Mucosa of stomach (tissue), 1 donor: Measurements from ENCODE around the gene ADAMTS18.
"Not testable (repeated sequence)": the region's sequence is repeated elsewhere in the genome, so short reads cannot be mapped to it uniquely, and the experiment has no call there.

Source experiments
- H3K27me3 ChIP-seq: one replicate; pipeline ENCODE4 v1.7.0; 2013; ENCODE audit warnings: mild to moderate bottlenecking, low read length; ENCODE audit not compliant: control insufficient read depth, insufficient read depth
- H3K36me3 ChIP-seq: one replicate; pipeline ENCODE4 v1.7.0; 2013; ENCODE audit warnings: low read length; ENCODE audit not compliant: control insufficient read depth, insufficient read depth
- H3K4me1 ChIP-seq: one replicate; pipeline ENCODE4 v1.7.0; 2013; ENCODE audit warnings: mild to moderate bottlenecking, low read length; ENCODE audit not compliant: control insufficient read depth, insufficient read depth
- H3K4me3 ChIP-seq: one replicate; pipeline ENCODE4 v1.7.0; 2013; ENCODE audit warnings: low read length
- H3K9ac ChIP-seq: one replicate; pipeline ENCODE4 v1.7.0; 2013; ENCODE audit warnings: mild to moderate bottlenecking, low read length, moderate library complexity
- H3K9me3 ChIP-seq: one replicate; pipeline ENCODE4 v1.7.0; 2013; ENCODE audit warnings: mild to moderate bottlenecking, low read length, moderate library complexity; ENCODE audit not compliant: control insufficient read depth
- donor health status: Pancreatic carcinoma.

The ADAMTS18 gene

GRCh38 chr16:77434530-77435271, at the start of gene ADAMTS18:
Gene ADAMTS18, minus strand, starts transcription at chr16:77435034. Its CDS starts 339 bp downstream, at chr16:77434695.
- peaks cover 21% of the 10 kb centered on the region for H3K27me3 ChIP-seq
- no peaks in the 10 kb centered on the region for H3K36me3 ChIP-seq

DNA sequence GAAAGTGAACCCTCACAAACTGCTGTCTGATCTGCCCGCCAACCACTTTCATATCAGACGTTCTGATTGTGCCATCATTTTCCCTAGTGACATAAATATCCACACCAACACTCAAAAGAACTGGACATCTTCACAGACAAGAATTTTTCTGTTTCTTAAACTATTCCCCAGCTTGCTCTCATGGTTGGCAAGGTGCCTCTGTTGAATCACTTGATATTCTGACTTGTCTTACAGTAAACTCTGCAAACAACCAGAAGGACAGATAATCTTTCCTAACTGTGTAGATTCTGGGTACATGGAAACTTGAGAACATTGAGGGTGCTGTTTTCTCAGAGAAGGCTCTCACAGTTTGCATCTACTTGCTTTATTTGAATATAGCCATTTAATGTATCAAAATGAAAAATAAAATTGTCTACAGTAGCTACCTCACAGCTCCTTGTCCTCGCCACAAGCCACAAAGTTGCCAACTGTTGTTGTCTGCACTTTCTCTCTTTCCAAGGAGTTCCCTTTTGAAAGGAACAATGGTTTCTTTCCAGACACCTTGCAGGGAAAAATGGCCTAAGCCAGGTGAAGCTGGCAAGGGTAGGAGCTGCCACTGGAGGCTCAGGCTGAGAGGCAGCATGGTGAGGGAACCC, 46.0 kb upstream of the ADAMTS18 start:
- H3K36me3 ChIP-seq: no peaks in the 10 kb centered on the region
- no peaks in the 10 kb centered on the region for H3K27me3 ChIP-seq
- H3K9me3 ChIP-seq: no peaks in the 10 kb centered on the region
- H3K9ac ChIP-seq: no peak overlapping the region
- no peak overlapping the region for H3K4me3 ChIP-seq
- H3K4me1 ChIP-seq: no peaks in the 10 kb centered on the region

More at GRCh38 chr16:77434530-77435271, at the start of gene ADAMTS18:
- H3K4me3 ChIP-seq: no peak within 1 kb of the TSS
- H3K4me1 ChIP-seq: no peaks in the 10 kb centered on the region
- no peaks in the 10 kb centered on the region for H3K9me3 ChIP-seq
- no peak within 1 kb of the TSS for H3K9ac ChIP-seq

GRCh38 chr16:77472262-77472661, 37.4 kb upstream of the ADAMTS18 start:
- Histone ChIP-seq H3K4me1 (no peaks in the 10 kb centered on the region), H3K9me3 (no peaks in the 10 kb centered on the region)

DNA sequence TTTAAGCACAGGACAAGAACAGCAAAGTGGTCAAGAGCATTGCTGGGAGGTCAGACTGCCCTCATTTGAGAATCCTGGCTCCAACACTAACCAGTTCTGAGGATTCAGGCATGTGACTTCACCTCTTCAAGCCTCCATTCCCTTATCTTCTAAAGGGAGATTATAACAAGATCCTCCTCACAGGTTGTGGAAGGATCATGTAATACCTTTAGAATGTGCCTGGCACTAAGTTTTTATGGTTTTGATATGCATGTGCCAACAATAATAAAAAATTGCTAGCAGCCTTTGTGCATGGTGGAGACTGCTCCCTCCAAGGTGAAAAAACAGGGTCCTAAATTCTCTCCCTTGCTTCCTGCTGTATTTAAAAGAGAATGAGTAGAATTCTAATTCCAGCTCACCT, 36.0 kb upstream of the ADAMTS18 start:
- H3K9ac ChIP-seq: no peak overlapping the region
- H3K9me3 ChIP-seq: no peaks in the 10 kb centered on the region
- H3K36me3 ChIP-seq: no peaks in the 10 kb centered on the region
- H3K27me3 ChIP-seq: no peaks in the 10 kb centered on the region
- no peak overlapping the region for H3K4me3 ChIP-seq
- no peaks in the 10 kb centered on the region for H3K4me1 ChIP-seq

More at GRCh38 chr16:77472262-77472661, 37.4 kb upstream of the ADAMTS18 start:
- H3K4me3 ChIP-seq: no peak overlapping the region
- no peaks in the 10 kb centered on the region for H3K36me3 ChIP-seq
- H3K9ac ChIP-seq: no peak overlapping the region
- H3K27me3 ChIP-seq: no peaks in the 10 kb centered on the region

DNA sequence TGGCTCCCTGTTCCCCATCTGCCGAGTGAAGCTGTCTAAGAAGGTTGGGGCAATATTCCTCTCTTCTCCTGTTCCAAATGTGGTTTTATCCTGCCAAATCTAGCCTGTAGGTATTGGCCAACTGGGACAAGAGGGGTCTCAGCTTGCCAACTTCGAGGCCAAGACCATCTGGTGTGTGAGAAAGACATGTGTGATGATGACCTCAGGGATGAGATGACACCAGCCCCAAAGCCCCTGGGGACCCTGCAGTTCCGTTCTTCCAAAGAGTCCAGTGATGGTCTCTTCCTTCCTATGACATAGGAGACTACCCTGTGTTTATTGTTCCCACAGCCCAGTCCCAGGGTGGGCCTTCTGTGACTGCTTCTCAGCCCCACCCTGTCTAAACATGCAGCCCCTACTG, 34.8 kb upstream of the ADAMTS18 start:
- no peaks in the 10 kb centered on the region for H3K27me3 ChIP-seq
- no peak overlapping the region for H3K9ac ChIP-seq
- no peak overlapping the region for H3K4me3 ChIP-seq
- no peaks in the 10 kb centered on the region for H3K36me3 ChIP-seq
- H3K4me1 ChIP-seq: no peaks in the 10 kb centered on the region
- H3K9me3 ChIP-seq: no peaks in the 10 kb centered on the region

- Histone ChIP-seq H3K36me3 (no peaks in the 10 kb centered on the region), H3K9me3 (no peaks in the 10 kb centered on the region), H3K4me1 (no peaks in the 10 kb centered on the region), H3K4me3 (no peak overlapping the region), H3K27me3 (no peaks in the 10 kb centered on the region), H3K9ac (no peak overlapping the region)
Observed at GRCh38 chr16:77468831-77469230, 34.0 kb upstream of the ADAMTS18 start.

GRCh38 chr16:77467821-77468335, 33.0 kb upstream of the ADAMTS18 start:
- H3K9me3 ChIP-seq: no peaks in the 10 kb centered on the region
- H3K36me3 ChIP-seq: no peaks in the 10 kb centered on the region
- H3K4me3 ChIP-seq: no peak overlapping the region
- H3K27me3 ChIP-seq: no peaks in the 10 kb centered on the region
- H3K4me1 ChIP-seq: no peaks in the 10 kb centered on the region
- H3K9ac ChIP-seq: no peak overlapping the region

DNA sequence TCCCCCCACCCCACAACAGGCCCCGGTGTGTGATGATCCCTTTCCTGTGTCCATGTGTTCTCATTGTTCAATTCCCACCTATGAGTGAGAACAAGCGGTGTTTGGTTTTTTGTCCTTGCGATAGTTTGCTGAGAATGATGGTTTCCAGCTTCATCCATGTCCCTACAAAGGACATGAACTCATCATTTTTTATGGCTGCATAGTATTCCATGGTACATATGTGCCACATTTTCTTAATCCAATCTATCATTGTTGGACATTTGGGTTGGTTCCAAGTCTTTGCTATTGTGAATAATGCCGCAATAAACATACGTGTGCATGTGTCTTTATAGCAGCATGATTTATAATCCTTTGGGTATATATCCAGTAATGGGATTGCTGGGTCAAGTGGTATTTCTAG, 28.8 kb upstream of the ADAMTS18 start:
- H3K4me3 ChIP-seq, H3K27me3 ChIP-seq, H3K36me3 ChIP-seq, H3K9ac ChIP-seq, H3K4me1 ChIP-seq, H3K9me3 ChIP-seq: not testable (repeated sequence)

DNA sequence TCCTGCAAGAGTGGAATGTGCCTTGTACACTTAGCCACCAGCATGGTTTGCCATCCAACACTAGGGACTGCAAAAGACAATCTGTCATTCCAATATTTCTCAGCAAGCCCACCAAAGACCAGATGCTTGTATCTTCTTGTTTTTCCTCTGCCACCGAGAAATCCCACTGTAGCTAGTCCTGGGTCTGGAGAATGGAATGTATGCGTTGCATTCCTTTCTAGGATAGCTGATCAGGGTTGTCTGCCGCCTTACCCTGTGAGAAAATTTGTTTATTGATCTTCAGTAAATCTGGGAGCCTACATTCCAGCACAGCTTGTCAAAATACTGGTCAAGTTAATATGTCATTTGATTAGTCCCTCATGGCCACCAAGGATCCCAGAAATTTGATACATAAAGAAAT, 28.1 kb upstream of the ADAMTS18 start:
- Histone ChIP-seq H3K4me3 (no peak overlapping the region), H3K9me3 (no peaks in the 10 kb centered on the region), H3K4me1 (no peaks in the 10 kb centered on the region), H3K9ac (no peak overlapping the region), H3K27me3 (no peaks in the 10 kb centered on the region), H3K36me3 (no peaks in the 10 kb centered on the region)

GRCh38 chr16:77459534-77460254, 24.9 kb upstream of the ADAMTS18 start:
- H3K4me1 ChIP-seq: no peaks in the 10 kb centered on the region
- H3K9me3 ChIP-seq: no peaks in the 10 kb centered on the region
- H3K36me3 ChIP-seq: no peaks in the 10 kb centered on the region
- no peak overlapping the region for H3K9ac ChIP-seq
- no peak overlapping the region for H3K4me3 ChIP-seq
- H3K27me3 ChIP-seq: no peaks in the 10 kb centered on the region

DNA sequence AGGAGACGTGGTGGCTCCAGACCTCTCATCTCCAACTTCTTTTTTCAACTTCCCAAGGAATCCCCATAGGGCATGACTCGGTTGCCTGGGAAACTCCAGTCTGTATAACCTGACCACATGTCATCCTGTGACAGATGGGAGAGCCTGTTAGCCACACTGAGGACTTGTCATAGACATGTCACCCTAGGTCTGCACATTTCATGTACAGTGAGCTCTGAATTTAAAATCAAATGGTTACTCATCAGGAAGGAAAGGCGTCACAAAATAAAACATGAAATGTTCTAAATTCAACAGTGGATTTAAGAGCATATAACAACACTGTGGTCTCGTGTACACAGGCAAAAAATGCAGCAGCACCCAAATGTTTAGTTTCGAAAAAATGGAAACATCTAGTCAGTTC, 22.2 kb upstream of the ADAMTS18 start:
- Histone ChIP-seq H3K4me1 (no peaks in the 10 kb centered on the region), H3K9me3 (no peaks in the 10 kb centered on the region), H3K27me3 (no peaks in the 10 kb centered on the region), H3K4me3 (no peak overlapping the region), H3K36me3 (no peaks in the 10 kb centered on the region), H3K9ac (no peak overlapping the region)

DNA sequence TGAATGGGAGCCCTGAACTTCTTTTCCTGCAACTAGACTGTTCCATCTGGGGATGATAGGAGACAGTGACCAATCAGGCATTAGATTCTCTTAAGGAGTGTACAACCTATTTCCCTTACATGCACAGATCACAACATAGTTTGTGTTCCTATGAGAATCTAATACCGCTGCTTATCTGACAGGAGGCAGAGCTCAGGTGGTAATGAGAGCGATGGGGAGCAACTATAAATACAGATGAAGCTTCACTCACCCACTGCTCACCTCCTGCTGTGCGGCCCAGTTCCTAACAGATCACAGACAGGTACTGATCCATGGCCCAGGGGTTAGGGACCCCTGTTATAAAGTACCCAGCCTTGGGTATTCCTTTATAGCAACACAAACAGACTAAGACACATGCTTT, 17.4 kb upstream of the ADAMTS18 start:
- H3K36me3 ChIP-seq: no peaks in the 10 kb centered on the region
- no peak overlapping the region for H3K4me3 ChIP-seq
- no peaks in the 10 kb centered on the region for H3K4me1 ChIP-seq

More for the DNA sequence above, 17.4 kb upstream of the ADAMTS18 start:
- H3K9ac ChIP-seq: no peak overlapping the region
- H3K27me3 ChIP-seq: no peaks in the 10 kb centered on the region
- H3K9me3 ChIP-seq: no peaks in the 10 kb centered on the region
